ENCODE data around the gene USP6. TPM values are rescaled to one million over a fixed set of nuclear protein-coding genes. Genes with fewer than 3 reads are reported as not detected.
A peak's percentile ranks its signal among the peaks of the same experiment; 100 is the strongest.
"Not testable (repeated sequence)": the region's sequence is repeated elsewhere in the genome, so short reads cannot be mapped to it uniquely, and the experiment has no call there.

The USP6 gene
- total and polyA plus RNA-seq, 7 experiments from 2014 or later: 0.05 to 0.19 (median 0.11) TPM; not detected in 2

DNA sequence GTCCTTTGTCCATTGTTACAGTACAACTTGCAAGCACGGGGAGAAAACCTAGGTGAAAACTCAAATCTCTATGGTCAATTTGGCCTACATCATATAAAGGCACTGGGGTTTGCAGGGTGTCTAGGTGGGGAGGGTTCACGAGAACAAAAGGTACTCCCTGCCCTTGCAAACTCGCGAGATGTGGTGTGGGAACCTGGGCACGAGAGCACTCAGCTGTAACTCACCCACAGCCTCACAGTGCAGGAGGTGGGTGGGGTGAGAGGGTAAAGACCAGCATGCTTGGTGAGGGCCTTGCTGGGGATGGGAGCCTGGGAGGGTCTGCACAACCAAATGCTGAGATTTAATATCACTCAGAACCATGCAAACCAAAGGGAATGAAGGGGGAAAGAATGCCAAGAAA, 94.3 kb downstream of the USP6 start:
- intact Hi-C loops (cut with micrococcal nuclease): no loop called here
- Mint-ChIP-seq H3K4me3 (no peak overlapping the region), H3K9me3 (no peaks in the 10 kb centered on the region), H3K27ac (peak overlapping the region in 4 of 9 donors; percentile 50 to 78 (median 73)), H3K4me1 (peaks cover 0 to 13% (median 7%) of the 10 kb centered on the region in 7 donors), H3K27me3 (no peaks in the 10 kb centered on the region), H3K36me3 (peaks cover 0 to 23% (median 10%) of the 10 kb centered on the region in 5 donors)
- Histone ChIP-seq H3K36me3 (ENCODE audit: control insufficient read depth in 2 of 3, insufficient read depth in 3 of 3, low read length in 3 of 3) (no peaks in the 10 kb centered on the region), H3K9me3 (ENCODE audit: control insufficient read depth in 2 of 3, low read length in 3 of 3) (no peaks in the 10 kb centered on the region), H3K27me3 (ENCODE audit: control insufficient read depth in 2 of 2, insufficient read depth in 2 of 2, low read length in 2 of 2) (no peaks in the 10 kb centered on the region), H3K4me1 (ENCODE audit: control insufficient read depth in 2 of 2, insufficient read depth in 2 of 2, low read length in 2 of 2) (no peaks in the 10 kb centered on the region), H3K4me3 (ENCODE audit: low read length) (no peak overlapping the region), H3K27ac (ENCODE audit: low read depth, low read length) (no peak overlapping the region)
- DNase-seq (no peak), ATAC-seq (no peak)
- POLR2A ChIA-PET: interaction anchor here (0.8 to 1.0 kb wide), 2 partner anchors 16 to 39 kb away, joined by 3 to 4 read pairs; no protein-coding TSS in a partner anchor
- CTCF ChIA-PET: no interaction called here

DNA sequence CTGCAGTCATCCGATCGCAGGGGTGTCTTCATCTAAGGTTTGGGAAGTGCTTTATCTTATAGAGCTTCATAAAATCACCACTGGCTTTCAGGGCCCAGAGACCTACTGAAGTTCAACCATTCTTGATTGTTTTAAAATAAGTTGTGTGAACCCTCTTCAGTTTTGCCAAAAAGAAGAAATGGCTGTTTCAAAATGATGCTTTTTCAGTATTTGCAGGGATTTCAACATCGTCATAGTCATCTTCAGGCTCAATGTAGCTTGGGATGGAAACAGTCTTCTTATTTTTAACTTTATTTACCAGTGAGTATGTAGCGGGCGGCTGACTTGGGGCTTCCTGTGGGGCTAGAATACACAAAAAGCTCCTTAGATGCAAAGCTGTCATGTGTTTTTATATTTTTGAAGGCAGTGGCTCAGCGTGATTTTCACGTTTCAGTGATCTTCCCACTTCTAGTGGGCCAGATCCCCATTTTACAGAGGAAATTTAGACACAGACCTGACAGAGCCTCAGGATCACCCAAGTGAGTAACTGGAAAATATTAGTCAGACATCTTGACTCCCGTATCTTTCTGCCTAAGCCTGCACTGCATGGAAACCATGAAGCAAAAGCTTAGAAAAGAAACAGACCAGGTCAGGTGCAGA, 94.9 kb downstream of the USP6 start:
- Mint-ChIP-seq H3K4me1 (peaks cover 0 to 13% (median 7%) of the 10 kb centered on the region in 7 donors), H3K36me3 (peaks cover 3 to 27% (median 11%) of the 10 kb centered on the region in 5 donors), H3K9me3 (no peaks in the 10 kb centered on the region), H3K27me3 (no peaks in the 10 kb centered on the region), H3K4me3 (peak overlapping the region in 4 of 10 donors; percentile 7 to 63 (median 32)), H3K27ac (peak overlapping the region in 7 of 9 donors; percentile 18 to 78 (median 50))
- intact Hi-C loops (cut with micrococcal nuclease): no loop called here
- Histone ChIP-seq H3K27ac (ENCODE audit: low read depth, low read length) (no peak overlapping the region), H3K9me3 (ENCODE audit: control insufficient read depth in 2 of 3, low read length in 3 of 3) (no peaks in the 10 kb centered on the region), H3K36me3 (ENCODE audit: control insufficient read depth in 2 of 3, insufficient read depth in 3 of 3, low read length in 3 of 3) (peaks cover 0 to 5% (median 0%) of the 10 kb centered on the region in 3 experiments), H3K4me3 (ENCODE audit: low read length) (no peak overlapping the region), H3K27me3 (ENCODE audit: control insufficient read depth in 2 of 2, insufficient read depth in 2 of 2, low read length in 2 of 2) (no peaks in the 10 kb centered on the region), H3K4me1 (ENCODE audit: control insufficient read depth in 2 of 2, insufficient read depth in 2 of 2, low read length in 2 of 2) (no peaks in the 10 kb centered on the region)
- DNase-seq (no peak), ATAC-seq (no peak)
- ChIA-PET POLR2A (interaction anchor here (0.6 to 1.0 kb wide), 3 partner anchors 15 to 687 kb away, joined by 3 to 4 read pairs (median 3); no protein-coding TSS in a partner anchor), CTCF (no interaction called here)

DNA sequence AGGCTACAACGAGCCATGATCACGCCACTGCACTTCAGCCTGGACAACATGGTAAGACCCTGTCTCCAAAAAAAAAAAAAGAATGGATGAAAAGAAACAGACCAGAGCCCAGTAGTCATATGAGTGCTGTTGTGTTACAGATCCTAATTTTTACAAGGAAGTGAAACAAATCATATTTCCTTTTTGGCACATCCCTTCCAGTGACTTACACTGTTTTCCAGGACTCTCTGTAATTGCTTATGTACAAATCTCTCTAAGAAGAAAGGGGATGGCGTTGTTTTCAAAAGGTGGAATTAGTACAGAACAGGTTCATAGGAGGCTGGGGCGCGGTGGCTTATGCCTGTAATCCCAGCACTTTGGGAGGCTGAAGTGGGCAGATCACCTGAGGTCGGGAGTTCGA, 95.6 kb downstream of the USP6 start:
- no peak overlapping the region for H3K4me3 ChIP-seq (ENCODE audit: low read length)
- no peaks in the 10 kb centered on the region for H3K9me3 Mint-ChIP-seq
- POLR2A ChIA-PET: interaction anchor here (0.6 kb wide), 1 partner anchor 688 kb away, joined by 3 read pairs; no protein-coding TSS in a partner anchor
- peaks cover 0 to 7% (median 0%) of the 10 kb centered on the region in 3 experiments for H3K36me3 ChIP-seq (ENCODE audit: control insufficient read depth in 2 of 3, insufficient read depth in 3 of 3, low read length in 3 of 3)
- H3K36me3 Mint-ChIP-seq: peaks cover 3 to 32% (median 11%) of the 10 kb centered on the region in 5 donors
- no peaks in the 10 kb centered on the region for H3K4me1 ChIP-seq (ENCODE audit: control insufficient read depth in 2 of 2, insufficient read depth in 2 of 2, low read length in 2 of 2)
- CTCF ChIA-PET: interaction anchor here (1.5 kb wide), 1 partner anchor 9 kb away, joined by 3 read pairs; no protein-coding TSS in a partner anchor
- H3K27ac ChIP-seq (ENCODE audit: low read depth, low read length): no peak overlapping the region
- no peak for ATAC-seq
- no peak for DNase-seq
- no peaks in the 10 kb centered on the region for H3K27me3 ChIP-seq (ENCODE audit: control insufficient read depth in 2 of 2, insufficient read depth in 2 of 2, low read length in 2 of 2)
- H3K4me1 Mint-ChIP-seq: peaks cover 0 to 13% (median 7%) of the 10 kb centered on the region in 7 donors
- peak overlapping the region in 3 of 9 donors; percentile 18 to 76 (median 74) for H3K27ac Mint-ChIP-seq
- H3K9me3 ChIP-seq (ENCODE audit: control insufficient read depth in 2 of 3, low read length in 3 of 3): no peaks in the 10 kb centered on the region
- no peak overlapping the region for H3K4me3 Mint-ChIP-seq
- intact Hi-C loops (cut with micrococcal nuclease): no loop called here
- no peaks in the 10 kb centered on the region for H3K27me3 Mint-ChIP-seq

DNA sequence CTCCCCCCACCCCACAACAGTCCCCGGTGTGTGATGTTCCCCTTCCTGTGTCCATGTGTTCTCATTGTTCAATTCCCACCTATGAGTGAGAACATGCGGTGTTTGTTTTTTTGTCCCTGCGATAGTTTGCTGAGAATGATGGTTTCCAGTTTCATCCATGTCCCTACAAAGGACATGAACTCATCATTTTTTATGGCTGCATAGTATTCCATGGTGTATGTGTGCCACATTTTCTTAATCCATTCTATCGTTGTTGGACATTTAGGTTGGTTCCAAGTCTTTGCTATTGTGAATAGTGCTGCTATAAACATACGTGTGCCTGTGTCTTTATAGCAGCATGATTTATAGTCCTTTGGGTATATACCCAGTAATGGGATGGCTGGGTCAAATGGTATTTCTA, 101.7 kb downstream of the USP6 start:
- H3K27ac Mint-ChIP-seq, CTCF ChIA-PET: not testable (repeated sequence)

DNA sequence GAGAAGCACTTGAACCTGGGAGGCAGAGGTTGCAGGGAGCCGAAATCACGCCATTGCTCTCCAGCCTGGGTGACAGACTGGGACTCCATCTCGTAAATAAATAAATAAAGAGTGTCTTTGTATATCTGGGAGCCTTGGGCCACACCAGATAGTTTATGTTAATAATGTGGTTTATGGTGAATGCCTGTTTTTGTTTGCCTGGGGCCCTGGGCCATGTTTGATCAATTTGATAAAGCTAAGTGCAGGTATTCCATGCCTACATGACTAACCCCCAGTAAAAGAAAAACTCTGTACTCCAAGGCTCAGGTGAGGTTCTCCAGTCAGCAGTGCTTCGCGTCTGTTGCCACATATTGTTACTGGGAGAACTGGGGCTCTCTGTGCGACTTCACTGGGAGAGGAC, 103.7 kb downstream of the USP6 start:
- intact Hi-C loops (cut with micrococcal nuclease): no loop called here
- no peak for DNase-seq
- H3K4me3 ChIP-seq (ENCODE audit: low read length): no peak overlapping the region
- H3K4me1 ChIP-seq (ENCODE audit: control insufficient read depth in 2 of 2, insufficient read depth in 2 of 2, low read length in 2 of 2): peaks cover 0 to 17% of the 10 kb centered on the region in 2 donors
- H3K9me3 ChIP-seq (ENCODE audit: control insufficient read depth in 2 of 3, low read length in 3 of 3): no peaks in the 10 kb centered on the region
- no peaks in the 10 kb centered on the region for H3K27me3 ChIP-seq (ENCODE audit: control insufficient read depth in 2 of 2, insufficient read depth in 2 of 2, low read length in 2 of 2)
- no peak overlapping the region for H3K27ac ChIP-seq (ENCODE audit: low read depth, low read length)
- Mint-ChIP-seq H3K4me1 (peaks cover 0 to 20% (median 14%) of the 10 kb centered on the region in 7 donors), H3K9me3 (no peaks in the 10 kb centered on the region), H3K27me3 (no peaks in the 10 kb centered on the region), H3K27ac (peak overlapping the region in 3 of 9 donors; percentile 23 to 62 (median 33)), H3K36me3 (peaks cover 4 to 36% (median 12%) of the 10 kb centered on the region in 5 donors), H3K4me3 (peak overlapping the region in 1 of 10 donors; percentile 8)
- CTCF ChIA-PET: no interaction called here
- POLR2A ChIA-PET: no interaction called here
- no peak for ATAC-seq
- peaks cover 0 to 10% (median 0%) of the 10 kb centered on the region in 3 experiments for H3K36me3 ChIP-seq (ENCODE audit: control insufficient read depth in 2 of 3, insufficient read depth in 3 of 3, low read length in 3 of 3)

More for the DNA sequence above, 101.7 kb downstream of the USP6 start:
- intact Hi-C loops (cut with micrococcal nuclease); H3K27me3 ChIP-seq (ENCODE audit: control insufficient read depth in 2 of 2, insufficient read depth in 2 of 2, low read length in 2 of 2); H3K9me3 ChIP-seq (ENCODE audit: control insufficient read depth in 2 of 3, low read length in 3 of 3); H3K4me3 ChIP-seq (ENCODE audit: low read length); H3K27ac ChIP-seq (ENCODE audit: low read depth, low read length); H3K4me3 Mint-ChIP-seq; DNase-seq; H3K27me3 Mint-ChIP-seq; H3K36me3 ChIP-seq (ENCODE audit: control insufficient read depth in 2 of 3, insufficient read depth in 3 of 3, low read length in 3 of 3); POLR2A ChIA-PET; H3K9me3 Mint-ChIP-seq; ATAC-seq: not testable (repeated sequence)
- H3K36me3 Mint-ChIP-seq: peaks cover 3 to 25% (median 11%) of the 10 kb centered on the region in 5 donors
- H3K4me1 ChIP-seq (ENCODE audit: control insufficient read depth in 2 of 2, insufficient read depth in 2 of 2, low read length in 2 of 2): peaks cover 0 to 17% of the 10 kb centered on the region in 2 donors
- peaks cover 0 to 16% (median 13%) of the 10 kb centered on the region in 7 donors for H3K4me1 Mint-ChIP-seq

DNA sequence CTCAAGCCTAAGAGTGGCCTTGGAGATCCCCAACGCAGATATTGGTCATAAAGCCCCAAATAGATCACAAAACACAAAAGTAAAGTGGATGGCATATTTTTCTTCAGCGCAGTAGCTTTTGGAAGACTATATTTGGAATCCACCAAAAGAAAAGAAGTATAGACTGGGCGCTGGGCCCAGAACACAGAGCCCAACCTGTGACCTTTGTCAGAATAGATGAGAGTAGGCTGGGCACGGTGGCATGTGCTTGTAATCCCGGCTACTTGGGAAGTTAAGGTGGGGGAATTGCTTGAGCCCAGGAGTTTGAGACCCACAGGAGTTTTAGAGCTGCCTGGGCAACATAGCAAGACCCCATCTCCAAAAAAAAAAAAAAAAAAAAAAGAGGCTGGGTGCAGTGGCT, 104.2 kb downstream of the USP6 start:
- Mint-ChIP-seq H3K27ac (peak overlapping the region in 4 of 9 donors; percentile 7 to 62 (median 18)), H3K27me3 (no peaks in the 10 kb centered on the region), H3K4me1 (peaks cover 0 to 24% (median 17%) of the 10 kb centered on the region in 7 donors), H3K4me3 (peak overlapping the region in 1 of 10 donors; percentile 8), H3K9me3 (no peaks in the 10 kb centered on the region), H3K36me3 (peaks cover under 1 to 36% (median 11%) of the 10 kb centered on the region in 5 donors)
- POLR2A ChIA-PET: no interaction called here
- H3K4me1 ChIP-seq (ENCODE audit: control insufficient read depth in 2 of 2, insufficient read depth in 2 of 2, low read length in 2 of 2): peaks cover 0 to 17% of the 10 kb centered on the region in 2 donors
- no peak overlapping the region for H3K27ac ChIP-seq (ENCODE audit: low read depth, low read length)
- intact Hi-C loops (cut with micrococcal nuclease): no loop called here
- H3K9me3 ChIP-seq (ENCODE audit: control insufficient read depth in 2 of 3, low read length in 3 of 3): no peaks in the 10 kb centered on the region
- H3K4me3 ChIP-seq (ENCODE audit: low read length): no peak overlapping the region
- DNase-seq (no peak), ATAC-seq (no peak)
- CTCF ChIA-PET: no interaction called here
- peaks cover 0 to 10% (median 0%) of the 10 kb centered on the region in 3 experiments for H3K36me3 ChIP-seq (ENCODE audit: control insufficient read depth in 2 of 3, insufficient read depth in 3 of 3, low read length in 3 of 3)
- no peaks in the 10 kb centered on the region for H3K27me3 ChIP-seq (ENCODE audit: control insufficient read depth in 2 of 2, insufficient read depth in 2 of 2, low read length in 2 of 2)
